Body of pancreas (tissue), 4 donors: ENCODE measurements around the gene JMJD8. TPM values are rescaled to one million over a fixed set of nuclear protein-coding genes. Genes with fewer than 3 reads are reported as not detected.
A peak's percentile ranks its signal among the peaks of the same experiment; 100 is the strongest.

ENCODE experiments used
- ATAC-seq: fragments of 150-250 bp; one replicate; pipeline ENCODE4 v1.9.1; 2016
- DNase-seq, 4 donors: peaks; one replicate each; pipeline ENCODE4 v3.0.0-alpha.2; 2019
- H3K27ac ChIP-seq, 4 donors: fragments of 200-600 bp; sonication (generic); 1 replicate in 3 of 4; 2 replicates in 1 of 4; pipeline versions ENCODE4 v1.5.1 to v1.6.1; 2016 to 2019; ENCODE audit warnings: mild to moderate bottlenecking in 1 of 4, mixed read lengths in 1 of 4, moderate library complexity in 1 of 4
- H3K27me3 ChIP-seq, 2 donors: fragments of 200-600 bp; sonication (generic); one replicate each; pipeline ENCODE4 v1.6.0; 2016; ENCODE audit warnings: mild to moderate bottlenecking in 1 of 2
- H3K36me3 ChIP-seq, 2 donors: fragments of 200-600 bp; sonication (generic); replicated peaks in 1 of 2; 2 replicates each; pipeline ENCODE4 v1.5.1; 2016; ENCODE audit warnings: low read depth in 2 of 2; ENCODE audit not compliant: insufficient read depth in 1 of 2
- H3K4me1 ChIP-seq: fragments of 200-600 bp; sonication (generic); one replicate; pipeline ENCODE4 v1.6.0; 2016
- H3K4me3 ChIP-seq, 2 donors: fragments of 200-600 bp; sonication (generic); 1 replicate in 1 of 2; 2 replicates in 1 of 2; pipeline ENCODE4 v1.5.1; 2016 to 2019
- H3K9me3 ChIP-seq, 3 donors: fragments of 200-600 bp; sonication (generic); 1 replicate in 2 of 3; 2 replicates in 1 of 3; pipeline ENCODE4 v1.5.1; 2016
- CTCF ChIP-seq, 7 experiments: fragments of 450-650 bp in 4 of 7; fragments of 200-600 bp in 3 of 7; sonication (generic) in 3 of 7; IDR thresholded peaks; one replicate each; pipeline ENCODE4 v1.5.1; 2016 to 2019; ENCODE audit warnings: antibody characterized with exemption in 7 of 7
- POLR2A ChIP-seq, 3 donors: fragments of 450-650 bp; IDR thresholded peaks; one replicate each; pipeline ENCODE4 v1.6.1; 2016; ENCODE audit warnings: antibody characterized with exemption in 3 of 3, mild to moderate bottlenecking in 2 of 3
- WGBS, 2 donors: methylation state at CpG; one replicate each; pipeline ENCODE4 v1.1.5; 2017; 5-methylcytosine and 5-hydroxymethylcytosine counted together
- intact Hi-C: fragments of 100-400 bp; cut with DNase I; formaldehyde crosslinking; loops from one replicate; pipeline ENCODE4 v1.15.1; 2023
- total RNA-seq, 2 donors: library from RNA; depleted of rRNA; stranded (reverse); fragments of >200 nt; gene quantifications; one replicate each; pipeline ENCODE4 v1.1.0, GENCODE V29; 2016

The JMJD8 gene
- total RNA-seq, 2 donors from 2014 or later: 49.5 to 128 TPM

GRCh38 chr16:640614-641013 lies 43.5 kb downstream of the JMJD8 start:
- no peak for ATAC-seq
- intact Hi-C loops: no loop called here
- Histone ChIP-seq H3K9me3 (no peaks in the 10 kb centered on the region), H3K36me3 (no peaks in the 10 kb centered on the region), H3K27ac (peak overlapping the region in 3 of 4 donors; percentile 89 to 97 (median 93)), H3K4me1 (peaks cover 63% of the 10 kb centered on the region), H3K27me3 (no peaks in the 10 kb centered on the region), H3K4me3 (no peak overlapping the region)
- TF ChIP-seq CTCF (IDR thresholded peaks at IDR 0.05) (no peak), POLR2A (IDR thresholded peaks at IDR 0.05) (no peak)
- DNase-seq: no peak
- WGBS, 2 donors: 100% methylated on average over 4 of the region's 5 CpGs; no CpG with 5 or more reads in 1 of the 2 donors

GRCh38 chr16:638836-639235 lies 45.3 kb downstream of the JMJD8 start:
- Histone ChIP-seq H3K36me3 (no peaks in the 10 kb centered on the region), H3K4me3 (no peak overlapping the region), H3K4me1 (peaks cover 56% of the 10 kb centered on the region), H3K27me3 (no peaks in the 10 kb centered on the region), H3K9me3 (no peaks in the 10 kb centered on the region), H3K27ac (peak overlapping the region; percentile 39 to 96 (median 92))
- ATAC-seq (no peak), DNase-seq (no peak)
- TF ChIP-seq POLR2A (IDR thresholded peaks at IDR 0.05): no peak
- WGBS, 2 donors: 75 to 81% methylated on average over 4 to 9 of the region's 9 CpGs
- intact Hi-C loops: no loop called here

DNA sequence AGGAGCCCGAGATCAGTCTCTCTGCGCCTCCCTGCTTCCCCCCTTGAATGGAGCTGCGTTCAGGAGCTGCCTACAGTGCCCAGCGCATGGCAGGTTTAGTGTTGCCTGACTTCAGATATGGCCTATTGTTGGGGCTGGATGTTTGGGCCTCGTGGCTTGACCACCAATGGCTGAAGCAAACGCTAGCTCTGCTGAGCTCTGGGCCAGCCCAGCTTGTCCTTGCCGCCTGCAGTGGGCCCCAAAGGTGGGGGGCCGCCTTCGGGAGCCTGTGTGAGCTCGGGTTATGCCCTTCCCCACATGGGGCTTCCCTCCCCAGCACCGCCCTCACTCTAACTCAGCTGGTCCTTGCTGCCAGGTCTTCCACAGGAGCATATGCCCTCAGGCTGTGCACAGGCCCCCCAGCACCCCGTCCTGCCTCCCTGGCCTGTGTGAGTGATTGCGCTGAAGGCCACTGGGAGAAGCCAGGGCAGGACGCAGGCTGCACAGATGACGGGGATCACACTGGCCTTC lies 46.0 kb downstream of the JMJD8 start:
- H3K4me3 ChIP-seq: no peak overlapping the region
- no peak for ATAC-seq
- intact Hi-C loops: no loop called here
- H3K9me3 ChIP-seq: no peaks in the 10 kb centered on the region
- peak overlapping the region; percentile 90 to 96 (median 94) for H3K27ac ChIP-seq
- WGBS, 2 donors: 74 to 82% methylated on average over 6 to 12 of the region's 15 CpGs
- no peaks in the 10 kb centered on the region for H3K27me3 ChIP-seq
- peak in 3 of 4 donors; percentile 41 to 67 (median 56) for DNase-seq
- peaks cover 48% of the 10 kb centered on the region for H3K4me1 ChIP-seq
- no peak for TF ChIP-seq POLR2A (IDR thresholded peaks at IDR 0.05)
- no peak for TF ChIP-seq CTCF (IDR thresholded peaks at IDR 0.05)
- no peaks in the 10 kb centered on the region for H3K36me3 ChIP-seq

DNA sequence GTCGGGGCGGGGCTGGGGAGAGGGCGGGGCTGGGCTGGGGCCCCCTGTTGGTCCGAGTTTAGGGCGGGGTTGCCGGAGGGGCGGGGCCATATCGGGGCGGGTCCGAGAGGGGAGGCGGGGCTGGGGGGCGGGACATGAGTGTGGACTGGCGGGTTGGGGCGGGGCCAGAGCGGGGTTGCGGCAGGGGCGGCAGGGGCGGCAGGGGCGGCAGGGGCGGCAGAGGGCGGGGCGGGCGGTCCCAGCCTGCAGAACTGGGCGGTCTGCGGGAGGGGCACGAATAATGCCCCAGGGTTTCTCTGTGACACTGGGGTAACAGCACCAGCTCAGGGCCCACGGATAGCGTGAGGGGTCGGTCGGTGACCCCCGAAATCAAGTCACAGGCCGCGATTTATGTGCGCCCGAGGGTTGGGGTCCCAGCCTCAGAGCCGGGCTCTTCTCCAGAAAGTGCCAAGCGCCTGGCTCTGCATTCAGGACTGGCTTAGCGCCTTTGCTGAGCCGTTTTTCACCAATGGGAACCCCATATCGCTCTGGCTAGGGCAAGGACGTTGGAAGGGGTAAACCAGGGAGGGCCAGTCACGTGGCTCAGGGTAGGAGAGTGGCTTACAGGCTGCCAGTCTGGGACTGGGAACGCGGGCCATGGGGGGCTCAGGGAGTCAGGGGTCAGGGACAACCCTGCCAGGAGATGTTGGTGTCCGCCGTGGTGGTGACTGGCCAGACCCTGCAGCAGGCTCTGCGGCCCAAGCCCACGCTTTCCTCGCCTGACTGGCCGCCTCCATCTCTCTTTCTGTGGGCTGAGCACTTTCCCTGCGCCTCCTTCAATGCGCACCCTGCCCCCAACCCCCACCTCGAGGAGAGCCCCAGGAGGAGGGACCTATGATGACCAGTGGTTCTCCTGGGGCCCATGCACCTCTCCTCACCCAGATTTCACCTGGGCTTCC lies 46.8 kb downstream of the JMJD8 start:
- Histone ChIP-seq H3K4me1 (peaks cover 41% of the 10 kb centered on the region), H3K4me3 (peak overlapping the region; percentile 36 to 37), H3K9me3 (no peaks in the 10 kb centered on the region), H3K27ac (peak overlapping the region; percentile 90 to 96 (median 94)), H3K27me3 (no peaks in the 10 kb centered on the region), H3K36me3 (no peaks in the 10 kb centered on the region)
- DNase-seq: peak; percentile 90 to 94 (median 92)
- ATAC-seq: peak; percentile 78
- 29 to 77% methylated on average over 10 to 27 of the region's 53 CpGs for WGBS, 2 donors
- intact Hi-C loops: no loop called here
- TF ChIP-seq CTCF (IDR thresholded peaks at IDR 0.05) (no peak), POLR2A (IDR thresholded peaks at IDR 0.05) (no peak)
